ENCODE results near the gene APBA1. TPM values are rescaled to one million over a fixed set of nuclear protein-coding genes. Genes with fewer than 3 reads are reported as not detected.

Gene APBA1
- total RNA-seq, 2 experiments from 2014 or later = 0.05 to 0.10 TPM

DNA sequence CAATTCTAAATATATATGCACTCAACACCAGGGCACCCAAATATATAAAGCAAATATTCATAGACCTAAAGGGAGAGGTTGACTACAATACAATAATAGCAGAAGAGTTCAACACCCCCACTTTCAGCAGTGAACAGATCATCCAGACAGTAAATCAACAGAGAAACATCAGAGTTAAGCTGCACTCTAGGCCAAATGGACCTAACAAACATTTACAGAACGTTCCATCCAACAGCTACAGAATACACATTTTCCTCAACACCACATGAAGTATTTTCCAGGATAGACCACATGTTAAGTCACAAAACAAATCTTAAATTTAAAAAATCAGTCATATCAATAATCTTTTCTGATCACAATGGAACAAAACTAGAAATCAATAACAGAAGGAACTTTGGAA is 18.9 kb downstream of the APBA1 start:
- no peak for DNase-seq
- Mint-ChIP-seq H3K4me3 (no peak overlapping the region), H3K36me3 (ENCODE audit: low read depth) (no peaks in the 10 kb centered on the region), H3K4me1 (ENCODE audit: low read depth) (no peaks in the 10 kb centered on the region), H3K27me3 (ENCODE audit: low read depth) (peaks cover 2% of the 10 kb centered on the region), H3K27ac (no peak overlapping the region), H3K9me3 (no peaks in the 10 kb centered on the region)
- CTCF ChIA-PET = interaction anchor here (0.7 kb wide), 1 partner anchor 19 kb away, joined by 3 read pairs; no protein-coding TSS in a partner anchor
- intact Hi-C loops (cut with micrococcal nuclease) = no loop called here

DNA sequence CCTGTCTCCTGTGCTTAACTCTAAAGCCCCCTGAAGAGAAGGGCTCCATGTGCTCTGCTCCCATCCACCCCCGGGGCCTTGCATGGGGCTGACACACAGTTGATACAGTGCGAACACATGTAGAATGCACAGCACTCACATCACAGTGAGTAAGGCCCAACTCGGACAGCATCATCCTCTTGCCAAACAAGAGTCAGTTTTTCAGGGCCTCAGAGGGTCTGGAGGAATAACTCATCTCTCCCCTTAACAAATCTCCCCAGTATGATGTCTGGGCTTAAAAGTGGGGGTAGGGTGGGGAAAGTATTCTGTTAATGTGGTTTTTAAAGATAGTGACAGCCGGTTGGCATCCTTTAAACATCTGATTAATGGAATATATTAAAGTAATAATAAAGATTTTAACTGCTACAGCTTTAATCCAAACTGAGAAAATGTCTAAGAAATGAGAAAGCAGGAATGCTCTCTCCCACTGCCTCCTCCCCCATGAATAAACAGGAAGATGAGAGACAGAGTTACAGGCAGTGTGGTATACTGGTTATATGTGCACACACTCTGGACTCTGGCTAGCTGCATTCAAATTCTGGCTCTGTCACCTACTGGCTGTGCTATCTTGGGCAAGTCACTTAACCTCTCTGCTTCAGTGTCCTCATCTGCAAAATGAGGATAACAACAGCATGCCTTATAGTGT is 22.5 kb downstream of the APBA1 start:
- CTCF ChIA-PET = no interaction called here
- H3K27me3 Mint-ChIP-seq (ENCODE audit: low read depth) = peaks cover 2% of the 10 kb centered on the region
- no peak overlapping the region for H3K4me3 Mint-ChIP-seq
- DNase-seq = no peak
- no peak overlapping the region for H3K27ac Mint-ChIP-seq
- no peaks in the 10 kb centered on the region for H3K36me3 Mint-ChIP-seq (ENCODE audit: low read depth)
- H3K9me3 Mint-ChIP-seq = no peaks in the 10 kb centered on the region
- H3K4me1 Mint-ChIP-seq (ENCODE audit: low read depth) = no peaks in the 10 kb centered on the region
- intact Hi-C loops (cut with micrococcal nuclease) = no loop called here

DNA sequence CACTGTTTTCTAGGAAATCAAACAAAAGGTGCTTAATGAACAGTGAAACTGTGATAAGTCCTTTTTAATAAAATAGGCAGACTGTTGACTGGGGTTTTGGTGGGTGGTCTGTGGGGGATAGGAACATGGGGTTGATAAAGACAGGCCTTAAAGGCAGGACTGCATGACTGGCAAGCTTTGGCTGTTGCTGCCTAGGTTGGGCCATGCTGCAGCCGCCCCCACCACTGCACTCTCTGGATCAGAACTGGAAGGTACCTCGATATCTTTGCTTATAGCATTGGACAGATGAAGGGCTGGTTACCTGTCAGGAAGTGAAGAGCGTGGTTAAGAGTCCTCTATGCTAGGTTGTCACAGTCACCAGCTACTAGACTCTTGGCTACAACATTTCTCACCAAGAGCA is 24.4 kb downstream of the APBA1 start:
- no peaks in the 10 kb centered on the region for H3K4me1 Mint-ChIP-seq (ENCODE audit: low read depth)
- no peaks in the 10 kb centered on the region for H3K9me3 Mint-ChIP-seq
- intact Hi-C loops (cut with micrococcal nuclease) = no loop called here
- DNase-seq = no peak
- no peaks in the 10 kb centered on the region for H3K36me3 Mint-ChIP-seq (ENCODE audit: low read depth)
- H3K27me3 Mint-ChIP-seq (ENCODE audit: low read depth) = peaks cover 2% of the 10 kb centered on the region
- no peak overlapping the region for H3K27ac Mint-ChIP-seq
- CTCF ChIA-PET = interaction anchor here (1.1 kb wide), 1 partner anchor 25 kb away, joined by 3 read pairs; the partner anchor contains the start of gene APBA1
- no peak overlapping the region for H3K4me3 Mint-ChIP-seq

DNA sequence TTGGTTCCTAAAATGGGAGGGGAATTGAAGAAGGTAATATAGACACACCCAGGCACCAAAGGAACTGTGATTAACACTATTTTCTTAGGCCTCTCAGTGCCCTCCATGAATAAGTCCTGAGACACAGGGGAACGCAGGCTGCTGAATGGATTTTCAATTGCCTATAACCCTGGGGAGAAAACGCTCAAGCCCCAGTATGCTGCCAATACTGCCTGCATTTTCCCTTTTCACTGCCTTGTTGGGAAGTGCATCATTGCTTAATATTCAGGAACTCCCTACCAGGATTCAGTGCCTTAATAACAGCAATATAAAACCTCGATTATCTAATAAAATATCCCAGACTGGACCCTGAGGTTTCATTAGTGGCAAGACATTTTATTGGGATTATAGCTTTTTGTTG is 25.4 kb downstream of the APBA1 start:
- H3K4me3 Mint-ChIP-seq = no peak overlapping the region
- H3K4me1 Mint-ChIP-seq (ENCODE audit: low read depth) = no peaks in the 10 kb centered on the region
- no peak overlapping the region for H3K27ac Mint-ChIP-seq
- H3K9me3 Mint-ChIP-seq = no peaks in the 10 kb centered on the region
- peaks cover 2% of the 10 kb centered on the region for H3K27me3 Mint-ChIP-seq (ENCODE audit: low read depth)
- no peaks in the 10 kb centered on the region for H3K36me3 Mint-ChIP-seq (ENCODE audit: low read depth)
- CTCF ChIA-PET = no interaction called here
- intact Hi-C loops (cut with micrococcal nuclease) = no loop called here
- no peak for DNase-seq

DNA sequence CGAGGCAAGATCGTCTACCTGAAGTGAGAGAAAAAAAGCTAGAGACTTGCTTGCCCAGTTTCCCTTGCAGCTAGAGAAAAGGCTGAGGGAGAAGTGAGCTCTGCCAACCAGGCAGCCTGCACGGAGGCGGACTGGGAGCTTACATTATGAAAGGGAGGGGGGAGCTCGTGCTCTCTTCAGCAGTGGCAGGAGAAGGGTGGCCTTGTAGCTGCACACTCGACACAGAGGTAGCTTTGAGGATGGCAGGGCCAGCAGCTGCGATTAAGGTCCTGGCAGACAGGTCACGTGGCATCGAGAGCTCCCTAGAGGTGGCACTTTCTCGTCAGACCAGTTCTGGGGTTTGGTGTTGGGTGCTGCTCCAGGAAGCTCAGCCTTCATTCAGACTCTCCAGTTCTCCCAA is 26.7 kb downstream of the APBA1 start:
- intact Hi-C loops (cut with micrococcal nuclease) = no loop called here
- Mint-ChIP-seq H3K36me3 (ENCODE audit: low read depth) (no peaks in the 10 kb centered on the region), H3K27me3 (ENCODE audit: low read depth) (peaks cover 1% of the 10 kb centered on the region), H3K4me1 (ENCODE audit: low read depth) (no peaks in the 10 kb centered on the region), H3K4me3 (no peak overlapping the region), H3K9me3 (no peaks in the 10 kb centered on the region), H3K27ac (no peak overlapping the region)
- CTCF ChIA-PET = no interaction called here
- no peak for DNase-seq

DNA sequence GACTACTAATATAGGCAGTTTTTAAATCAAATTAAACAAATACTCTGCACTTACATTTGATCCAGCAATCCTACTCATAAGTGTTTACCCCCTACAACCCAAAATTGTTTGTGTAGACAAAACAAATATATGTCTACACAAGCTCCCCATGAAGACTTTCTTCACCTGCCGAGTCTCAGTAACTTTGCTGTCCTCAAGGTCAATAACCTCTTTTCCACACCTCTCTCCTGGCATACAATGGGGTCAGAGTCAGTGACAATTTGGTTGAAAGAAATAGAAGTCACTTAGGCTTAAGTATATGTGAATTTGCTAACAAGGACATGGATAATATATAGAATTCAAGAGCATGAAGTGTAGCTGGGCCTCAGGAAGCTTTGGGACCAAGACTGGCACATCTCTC is 29.1 kb downstream of the APBA1 start:
- no peak overlapping the region for H3K27ac Mint-ChIP-seq
- CTCF ChIA-PET = no interaction called here

DNA sequence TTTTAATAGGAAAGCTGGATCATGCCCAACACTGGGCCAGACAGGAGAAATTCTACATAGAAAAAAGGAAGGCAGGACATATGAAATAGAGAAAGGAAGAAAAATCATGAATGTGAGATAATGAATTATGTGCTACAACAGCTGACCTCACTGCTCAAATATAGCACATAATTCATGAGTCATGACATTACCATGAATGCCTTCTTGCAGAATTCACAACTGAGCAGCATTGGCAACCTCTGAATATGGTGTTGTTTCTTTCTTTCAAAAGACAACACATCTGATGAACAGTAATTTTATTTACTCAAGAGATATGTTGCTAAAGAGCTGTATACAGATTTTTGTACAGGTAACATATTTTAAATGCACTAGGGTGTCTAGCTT is 34.4 kb downstream of the APBA1 start:
- H3K9me3 Mint-ChIP-seq = no peaks in the 10 kb centered on the region
- H3K36me3 Mint-ChIP-seq (ENCODE audit: low read depth) = no peaks in the 10 kb centered on the region

More for the DNA sequence above, 29.1 kb downstream of the APBA1 start:
- H3K4me1 Mint-ChIP-seq (ENCODE audit: low read depth) = no peaks in the 10 kb centered on the region
- no peaks in the 10 kb centered on the region for H3K36me3 Mint-ChIP-seq (ENCODE audit: low read depth)
- intact Hi-C loops (cut with micrococcal nuclease) = no loop called here
- H3K4me3 Mint-ChIP-seq = no peak overlapping the region
- H3K27me3 Mint-ChIP-seq (ENCODE audit: low read depth) = peaks cover 1% of the 10 kb centered on the region
- DNase-seq = no peak
- H3K9me3 Mint-ChIP-seq = no peaks in the 10 kb centered on the region

DNA sequence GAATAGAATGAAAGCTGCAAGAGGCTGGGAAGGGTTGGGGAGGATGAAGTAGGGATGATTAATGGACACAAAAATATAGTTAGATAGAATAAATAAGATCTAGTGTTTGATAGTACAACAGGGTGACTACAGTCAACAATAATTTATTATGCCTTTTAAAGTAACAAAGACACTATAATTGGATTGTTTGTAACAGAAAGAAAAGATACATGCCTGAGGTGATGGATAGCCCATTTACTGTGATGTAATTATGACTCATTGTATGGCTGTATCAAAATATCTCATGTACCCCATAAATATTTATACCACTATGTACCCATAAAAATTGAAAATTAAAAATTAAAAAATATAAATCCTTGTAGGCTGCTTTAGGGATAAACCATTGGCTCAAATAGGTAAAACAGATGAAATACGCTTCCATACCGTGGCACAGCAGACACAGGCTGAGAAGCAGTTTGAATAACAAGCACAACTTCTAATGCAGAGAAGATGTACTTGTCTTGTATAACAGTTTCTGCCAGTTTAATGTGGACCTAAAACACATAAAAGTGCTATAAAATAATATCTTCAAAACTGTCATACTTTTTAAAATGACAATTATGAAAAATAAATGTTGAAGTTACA is 34.9 kb downstream of the APBA1 start:
- CTCF ChIA-PET = no interaction called here
- DNase-seq = no peak
- Mint-ChIP-seq H3K4me3 (no peak overlapping the region), H3K4me1 (ENCODE audit: low read depth) (no peaks in the 10 kb centered on the region), H3K27ac (no peak overlapping the region), H3K36me3 (ENCODE audit: low read depth) (no peaks in the 10 kb centered on the region), H3K9me3 (no peaks in the 10 kb centered on the region), H3K27me3 (ENCODE audit: low read depth) (peaks cover 18% of the 10 kb centered on the region)
- intact Hi-C loops (cut with micrococcal nuclease) = no loop called here

More for the DNA sequence above, 34.4 kb downstream of the APBA1 start:
- intact Hi-C loops (cut with micrococcal nuclease) = no loop called here
- Mint-ChIP-seq H3K27ac (no peak overlapping the region), H3K4me1 (ENCODE audit: low read depth) (no peaks in the 10 kb centered on the region), H3K27me3 (ENCODE audit: low read depth) (peaks cover 18% of the 10 kb centered on the region), H3K4me3 (no peak overlapping the region)
- no peak for DNase-seq
- CTCF ChIA-PET = interaction anchor here (0.7 kb wide), 1 partner anchor 36 kb away, joined by 3 read pairs; no protein-coding TSS in a partner anchor

DNA sequence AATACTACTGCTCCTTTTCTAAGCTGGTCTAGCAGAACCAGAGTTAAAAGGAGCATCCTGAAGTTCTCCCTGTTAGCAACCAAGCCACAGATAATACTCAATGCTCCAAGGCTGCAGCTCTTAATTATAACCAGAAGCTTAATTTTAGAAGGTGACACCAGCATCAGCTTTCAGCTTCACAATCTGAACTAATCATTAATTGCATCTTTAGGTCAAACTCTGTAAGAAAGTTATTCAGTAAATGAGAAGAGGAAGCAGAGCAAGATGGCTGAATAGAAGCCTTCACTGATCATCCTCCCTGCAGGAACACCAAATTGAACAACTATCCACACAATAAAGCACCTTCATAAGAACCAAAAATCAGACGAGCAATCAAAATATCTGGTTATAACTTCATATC is 38.5 kb downstream of the APBA1 start:
- no peak overlapping the region for H3K27ac Mint-ChIP-seq
- no peaks in the 10 kb centered on the region for H3K4me1 Mint-ChIP-seq (ENCODE audit: low read depth)
- no peak for DNase-seq
- H3K4me3 Mint-ChIP-seq = no peak overlapping the region
- H3K9me3 Mint-ChIP-seq = no peaks in the 10 kb centered on the region
- intact Hi-C loops (cut with micrococcal nuclease) = no loop called here
- CTCF ChIA-PET = no interaction called here
- H3K36me3 Mint-ChIP-seq (ENCODE audit: low read depth) = no peaks in the 10 kb centered on the region
- peaks cover 19% of the 10 kb centered on the region for H3K27me3 Mint-ChIP-seq (ENCODE audit: low read depth)

DNA sequence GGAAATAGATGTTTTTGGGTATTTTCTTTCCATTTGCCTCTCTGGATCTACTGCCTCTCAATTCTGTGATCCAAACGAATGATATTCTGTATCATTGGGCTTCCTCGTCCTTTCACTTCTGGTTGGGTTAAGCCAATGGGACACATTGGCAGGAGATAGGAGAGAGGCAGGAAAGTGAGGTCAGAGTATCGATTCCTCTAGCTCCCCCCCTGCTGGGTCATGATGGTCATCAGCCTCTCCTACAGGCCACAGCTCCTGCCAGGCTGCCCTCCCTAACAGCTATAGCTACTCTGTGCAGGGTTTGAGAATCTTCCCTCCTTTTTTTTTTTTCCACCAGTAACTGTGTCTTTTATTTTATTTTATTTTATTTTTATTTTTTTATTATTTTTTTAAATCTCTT is 39.4 kb downstream of the APBA1 start:
- no peaks in the 10 kb centered on the region for H3K36me3 Mint-ChIP-seq (ENCODE audit: low read depth)
- H3K4me3 Mint-ChIP-seq = no peak overlapping the region
- intact Hi-C loops (cut with micrococcal nuclease) = no loop called here
- H3K9me3 Mint-ChIP-seq = no peaks in the 10 kb centered on the region
- H3K27me3 Mint-ChIP-seq (ENCODE audit: low read depth) = peaks cover 19% of the 10 kb centered on the region
- no peaks in the 10 kb centered on the region for H3K4me1 Mint-ChIP-seq (ENCODE audit: low read depth)
- CTCF ChIA-PET = no interaction called here
- DNase-seq = no peak
- no peak overlapping the region for H3K27ac Mint-ChIP-seq

DNA sequence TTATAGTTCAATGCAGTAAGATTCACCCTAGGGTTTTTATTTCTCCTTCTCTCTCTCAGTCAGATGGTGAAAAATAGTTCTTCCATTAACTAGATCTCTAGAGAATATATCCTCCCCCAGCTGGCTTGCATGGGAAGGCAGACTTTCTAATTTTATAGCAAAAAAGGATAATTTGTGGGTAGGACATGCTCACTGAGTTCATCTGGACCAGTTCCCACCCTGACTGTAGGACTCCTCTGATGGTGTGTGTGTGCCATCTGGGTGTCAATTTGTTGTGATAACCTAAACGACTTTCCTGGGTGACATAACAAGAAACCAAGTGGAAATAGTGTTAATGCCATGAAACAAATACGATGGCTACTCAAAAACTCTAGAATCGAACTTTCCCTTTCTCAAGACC is 44.9 kb downstream of the APBA1 start:
- Mint-ChIP-seq H3K27me3 (ENCODE audit: low read depth) (peaks cover 2% of the 10 kb centered on the region), H3K36me3 (ENCODE audit: low read depth) (no peaks in the 10 kb centered on the region), H3K4me1 (ENCODE audit: low read depth) (no peaks in the 10 kb centered on the region), H3K9me3 (no peaks in the 10 kb centered on the region), H3K4me3 (no peak overlapping the region), H3K27ac (no peak overlapping the region)
- DNase-seq = no peak
- intact Hi-C loops (cut with micrococcal nuclease) = no loop called here
- CTCF ChIA-PET = no interaction called here

DNA sequence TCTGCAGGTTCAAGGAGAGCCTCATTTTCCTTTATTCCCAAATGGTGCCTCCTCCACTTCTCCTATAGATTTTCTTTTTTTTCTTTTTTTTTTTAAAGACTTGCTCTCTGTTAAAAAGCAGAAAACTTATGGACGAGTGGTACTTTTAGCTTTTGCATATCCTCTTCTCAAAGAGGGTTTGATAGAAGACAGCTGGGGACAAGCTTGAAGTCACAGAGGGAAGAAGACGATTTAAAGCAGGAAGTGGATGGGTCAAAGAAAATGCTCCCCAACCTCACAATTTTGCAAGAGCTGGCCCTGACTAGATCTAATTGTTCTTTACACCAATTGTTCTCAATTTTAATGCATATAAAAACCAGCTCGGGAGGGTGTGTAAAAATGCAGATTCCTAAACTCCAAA is 48.9 kb downstream of the APBA1 start:
- Mint-ChIP-seq H3K9me3 (no peaks in the 10 kb centered on the region), H3K36me3 (ENCODE audit: low read depth) (no peaks in the 10 kb centered on the region), H3K4me3 (no peak overlapping the region), H3K27me3 (ENCODE audit: low read depth) (no peaks in the 10 kb centered on the region), H3K4me1 (ENCODE audit: low read depth) (no peaks in the 10 kb centered on the region), H3K27ac (no peak overlapping the region)
- DNase-seq = no peak
- intact Hi-C loops (cut with micrococcal nuclease) = no loop called here
- CTCF ChIA-PET = no interaction called here

DNA sequence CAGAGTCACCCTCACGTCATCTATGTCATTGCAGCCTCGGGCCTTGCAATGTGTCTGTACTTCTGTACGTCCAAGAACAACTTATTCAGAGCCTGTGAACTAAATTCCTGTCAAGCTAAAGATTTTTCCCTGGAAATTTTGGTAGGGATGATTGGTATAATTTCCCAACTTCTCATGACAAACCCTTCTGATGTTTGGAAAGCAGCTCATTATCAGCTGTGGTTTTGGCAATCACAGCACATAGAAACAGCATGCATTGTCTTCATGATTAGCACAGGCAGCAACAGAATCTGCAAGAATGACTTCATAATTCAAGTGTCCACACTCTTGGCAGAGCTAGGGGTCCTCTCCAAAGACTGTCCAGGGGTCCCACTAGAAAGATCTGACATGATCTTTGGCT is 49.5 kb downstream of the APBA1 start:
- intact Hi-C loops (cut with micrococcal nuclease) = no loop called here
- no peak overlapping the region for H3K27ac Mint-ChIP-seq
- DNase-seq = no peak
- no peaks in the 10 kb centered on the region for H3K4me1 Mint-ChIP-seq (ENCODE audit: low read depth)
- H3K9me3 Mint-ChIP-seq = no peaks in the 10 kb centered on the region
- CTCF ChIA-PET = no interaction called here
- no peaks in the 10 kb centered on the region for H3K27me3 Mint-ChIP-seq (ENCODE audit: low read depth)
- H3K4me3 Mint-ChIP-seq = no peak overlapping the region
- no peaks in the 10 kb centered on the region for H3K36me3 Mint-ChIP-seq (ENCODE audit: low read depth)
